K562 (cell line): ENCODE measurements around the gene ATP6V0A1. TPM values are rescaled to one million over a fixed set of nuclear protein-coding genes. Genes with fewer than 3 reads are reported as not detected.
A peak's percentile ranks its signal among the peaks of the same experiment; 100 is the strongest.

ENCODE experiments used
- BHLHE40 ChIP-seq: IDR thresholded peaks from 2 replicates; pipeline ENCODE4 v1.6.1; 2011; ENCODE audit warnings: low read length, improper control_type of control experiment
- CREM ChIP-seq: IDR thresholded peaks from 2 replicates; pipeline ENCODE4 v1.6.1; 2014; ENCODE audit warnings: antibody characterized with exemption, low read depth
- ETS1 ChIP-seq: conservative IDR thresholded peaks from 2 replicates; pipeline ENCODE4 v1.6.1; 2011; ENCODE audit warnings: low read depth, mild to moderate bottlenecking, low read length; ENCODE audit not compliant: control insufficient read depth
- GATAD2B ChIP-seq: fragments of 450-650 bp; IDR thresholded peaks from 2 replicates; pipeline ENCODE4 v1.6.1; 2017; ENCODE audit warnings: mild to moderate bottlenecking, borderline replicate concordance
- HDAC2 ChIP-seq: fragments of 450-650 bp; IDR thresholded peaks from 2 replicates; pipeline ENCODE4 v1.6.1; 2016; ENCODE audit warnings: mild to moderate bottlenecking
- MECOM ChIP-seq: fragments of 250-450 bp; sonication (Bioruptor Pico); IDR thresholded peaks from 2 replicates; pipeline ENCODE4 v1.8.0; 2022; ENCODE audit warnings: inconsistent platforms
- PTBP1 ChIP-seq: fragments of 200-400 bp; formaldehyde crosslinking; IDR thresholded peaks from 2 replicates; pipeline ENCODE4 v1.6.1; 2017; ENCODE audit warnings: low read depth, low read length
- RNF2 ChIP-seq: sonication (generic); IDR thresholded peaks from 2 replicates; pipeline ENCODE4 v1.6.1; 2016
- XRCC4 ChIP-seq: IDR thresholded peaks from one replicate; pipeline ENCODE4 v1.6.1; 2011; ENCODE audit not compliant: insufficient read depth, insufficient read length; ENCODE audit errors: extremely low read depth
- ZBTB40 ChIP-seq, 2 experiments: fragments of 450-650 bp in 1 of 2; sonication (generic) in 1 of 2; formaldehyde crosslinking in 1 of 2; IDR thresholded peaks; 2 replicates each; pipeline versions ENCODE4 v1.7.1 to v1.9.0; 2016 to 2022; ENCODE audit warnings: inconsistent platforms in 1 of 2, mild to moderate bottlenecking in 1 of 2, missing genetic modification reagents in 1 of 2
- ZNF445 ChIP-seq: fragments of 250-450 bp; sonication (Bioruptor Pico); IDR thresholded peaks from 2 replicates; pipeline ENCODE4 v1.4.0; 2020; ENCODE audit warnings: low read depth, mild to moderate bottlenecking, moderate library complexity
- polyA plus RNA-seq, 8 experiments: library from polyadenylated mRNA; depleted of rRNA in 4 of 8; stranded (reverse) in 5 of 8; unstranded in 3 of 8; fragments of >200 nt; fragmentation: Nextera tagmentation in 2 of 8; fragmentation: Illumina TruSeq in 1 of 8; extraction: Ambion mirVana in 2 of 8; extraction: Trizol in 1 of 8; gene quantifications; 2 replicates each; pipeline versions ENCODE4 v1.2.1 to v1.2.3, GENCODE V29; 2011 to 2014; ENCODE audit warnings: inconsistent platforms in 1 of 8, missing spikeins in 1 of 8
- total RNA-seq, 7 experiments: library from RNA; depleted of rRNA in 6 of 7; stranded (reverse); fragments of >200 nt in 6 of 7; fragmentation: Illumina TruSeq in 2 of 7; extraction: Trizol in 2 of 7; gene quantifications; 2 replicates each; pipeline versions ENCODE4 v1.2.1 to v1.2.3, GENCODE V29; 2011 to 2021; ENCODE audit warnings: low replicate concordance in 1 of 7
- TF ChIP-seq, protein P1 (sequence below), 3 experiments: fragments of 200-800 bp in 1 of 3; fragments of 250-450 bp in 1 of 3; fragments of 450-650 bp in 1 of 3; sonication (Bioruptor Pico) in 1 of 3; sonication (Bioruptor generic) in 1 of 3; formaldehyde crosslinking in 1 of 3; IDR thresholded peaks; 2 replicates each; pipeline versions ENCODE4 v1.6.1 to v1.8.0; 2016 to 2022; ENCODE audit warnings: mild to moderate bottlenecking in 2 of 3, missing genetic modification characterization in 2 of 3, missing compliant biosample characterization in 1 of 3, moderate library complexity in 1 of 3

The ATP6V0A1 gene
- total and polyA plus RNA-seq, 9 of the 15 experiments (the other 6 are each of a cell fraction or from before 2014, with no cell fraction given), result 11.8 to 158 (median 75.5) TPM

GRCh38 chr17:42536372-42537155 is 77.9 kb downstream of the ATP6V0A1 start (continued):
- TF ChIP-seq ZBTB40 (IDR thresholded peaks at IDR 0.05) (peak; percentile 71; the same call in 1 of the 2 replicates), ZBTB40 (CRISPR knock-in tag; IDR thresholded peaks at IDR 0.05) (no peak), CREM (0 out of 2 replicates have a peak, but pooled peaks have one; percentile 27), BHLHE40 (peak; percentile 72), ETS1 (0 out of 2 replicates have a peak, but pooled peaks have one; percentile 47), ZNF445 (CRISPR knock-in tag) (no peak), GATAD2B (peak; percentile 84; the same call in 1 of the 2 replicates), XRCC4 (no peak), HDAC2 (peak; percentile 17; the same call in 1 of the 2 replicates), PTBP1 (0 out of 2 replicates have a peak, but pooled peaks have one; percentile 15), RNF2 (peak; percentile 17; the same call in 1 of the 2 replicates), MECOM (CRISPR knock-in tag) (0 out of 2 replicates have a peak, but pooled peaks have one; percentile 8)
- TF ChIP-seq, protein P1, sequence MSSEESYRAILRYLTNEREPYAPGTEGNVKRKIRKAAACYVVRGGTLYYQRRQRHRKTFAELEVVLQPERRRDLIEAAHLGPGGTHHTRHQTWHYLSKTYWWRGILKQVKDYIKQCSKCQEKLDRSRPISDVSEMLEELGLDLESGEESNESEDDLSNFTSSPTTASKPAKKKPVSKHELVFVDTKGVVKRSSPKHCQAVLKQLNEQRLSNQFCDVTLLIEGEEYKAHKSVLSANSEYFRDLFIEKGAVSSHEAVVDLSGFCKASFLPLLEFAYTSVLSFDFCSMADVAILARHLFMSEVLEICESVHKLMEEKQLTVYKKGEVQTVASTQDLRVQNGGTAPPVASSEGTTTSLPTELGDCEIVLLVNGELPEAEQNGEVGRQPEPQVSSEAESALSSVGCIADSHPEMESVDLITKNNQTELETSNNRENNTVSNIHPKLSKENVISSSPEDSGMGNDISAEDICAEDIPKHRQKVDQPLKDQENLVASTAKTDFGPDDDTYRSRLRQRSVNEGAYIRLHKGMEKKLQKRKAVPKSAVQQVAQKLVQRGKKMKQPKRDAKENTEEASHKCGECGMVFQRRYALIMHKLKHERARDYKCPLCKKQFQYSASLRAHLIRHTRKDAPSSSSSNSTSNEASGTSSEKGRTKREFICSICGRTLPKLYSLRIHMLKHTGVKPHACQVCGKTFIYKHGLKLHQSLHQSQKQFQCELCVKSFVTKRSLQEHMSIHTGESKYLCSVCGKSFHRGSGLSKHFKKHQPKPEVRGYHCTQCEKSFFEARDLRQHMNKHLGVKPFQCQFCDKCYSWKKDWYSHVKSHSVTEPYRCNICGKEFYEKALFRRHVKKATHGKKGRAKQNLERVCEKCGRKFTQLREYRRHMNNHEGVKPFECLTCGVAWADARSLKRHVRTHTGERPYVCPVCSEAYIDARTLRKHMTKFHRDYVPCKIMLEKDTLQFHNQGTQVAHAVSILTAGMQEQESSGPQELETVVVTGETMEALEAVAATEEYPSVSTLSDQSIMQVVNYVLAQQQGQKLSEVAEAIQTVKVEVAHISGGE (CRISPR knock-in tag; IDR thresholded peaks at IDR 0.05), result peak in 2 of 3 experiments; percentile 66 to 86; a peak in 3 of 6 replicates
